Endometrium (tissue), 2 donors: ENCODE data around the gene PAOX.

Experiments
- FAIRE-seq: peaks from 2 replicates; lab custom pipeline; 2012; peaks lifted over from hg19 to GRCh38; lab: Jason Lieb, UNC
- donor health status: control.
- donor health status: control.

PAOX gene

DNA sequence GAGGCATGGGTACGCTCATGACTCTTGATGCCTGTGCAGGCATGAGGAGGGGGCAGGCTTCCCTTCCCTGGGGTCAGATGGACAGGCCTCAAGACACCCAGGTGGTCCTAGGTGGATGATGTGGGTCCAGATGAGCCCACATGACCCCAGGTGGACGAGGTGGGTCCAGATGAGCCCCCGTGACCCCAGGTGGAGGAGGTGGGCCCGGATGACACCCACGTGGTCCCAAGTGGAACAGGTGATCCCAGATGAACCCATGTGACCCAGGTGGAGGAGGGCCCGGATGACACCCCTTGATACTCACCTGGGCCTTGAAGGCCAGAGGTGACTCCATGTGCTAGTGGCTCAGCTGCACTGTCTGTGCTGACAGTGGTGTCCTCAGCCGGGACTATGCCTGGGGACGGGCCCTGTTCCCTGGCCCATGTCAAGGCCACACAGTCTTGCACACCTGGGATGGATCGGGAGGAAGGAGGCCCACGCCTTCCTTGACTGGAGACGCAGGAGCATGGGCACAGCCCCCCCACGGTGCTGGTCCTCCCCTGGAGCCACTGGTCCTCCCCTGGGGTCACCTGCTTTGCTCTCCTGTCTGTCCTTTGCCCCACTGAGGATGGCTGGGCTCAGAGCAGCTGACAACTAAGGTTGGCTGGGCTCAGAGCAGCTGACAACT is 28.6 kb upstream of the PAOX start:
- no peak for FAIRE-seq

DNA sequence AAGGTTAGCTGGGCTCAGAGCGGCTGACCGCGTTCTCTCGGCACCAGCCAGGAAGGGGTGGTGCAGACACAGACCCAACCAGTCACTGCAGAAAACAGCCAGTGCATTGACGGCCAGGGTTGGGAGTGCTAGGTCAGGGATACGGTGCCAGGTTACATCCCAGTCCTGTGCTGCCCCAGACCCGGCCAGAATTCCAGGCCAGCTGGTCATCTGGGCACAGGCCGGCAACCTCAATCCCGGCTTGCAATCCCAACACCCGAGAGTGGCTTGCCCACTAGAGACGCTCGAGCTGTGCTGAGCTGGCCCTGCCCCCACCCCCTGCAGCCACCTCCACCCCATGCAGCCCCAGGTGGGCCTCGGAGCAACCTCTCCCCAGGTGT is 28.1 kb upstream of the PAOX start:
- no peak for FAIRE-seq

DNA sequence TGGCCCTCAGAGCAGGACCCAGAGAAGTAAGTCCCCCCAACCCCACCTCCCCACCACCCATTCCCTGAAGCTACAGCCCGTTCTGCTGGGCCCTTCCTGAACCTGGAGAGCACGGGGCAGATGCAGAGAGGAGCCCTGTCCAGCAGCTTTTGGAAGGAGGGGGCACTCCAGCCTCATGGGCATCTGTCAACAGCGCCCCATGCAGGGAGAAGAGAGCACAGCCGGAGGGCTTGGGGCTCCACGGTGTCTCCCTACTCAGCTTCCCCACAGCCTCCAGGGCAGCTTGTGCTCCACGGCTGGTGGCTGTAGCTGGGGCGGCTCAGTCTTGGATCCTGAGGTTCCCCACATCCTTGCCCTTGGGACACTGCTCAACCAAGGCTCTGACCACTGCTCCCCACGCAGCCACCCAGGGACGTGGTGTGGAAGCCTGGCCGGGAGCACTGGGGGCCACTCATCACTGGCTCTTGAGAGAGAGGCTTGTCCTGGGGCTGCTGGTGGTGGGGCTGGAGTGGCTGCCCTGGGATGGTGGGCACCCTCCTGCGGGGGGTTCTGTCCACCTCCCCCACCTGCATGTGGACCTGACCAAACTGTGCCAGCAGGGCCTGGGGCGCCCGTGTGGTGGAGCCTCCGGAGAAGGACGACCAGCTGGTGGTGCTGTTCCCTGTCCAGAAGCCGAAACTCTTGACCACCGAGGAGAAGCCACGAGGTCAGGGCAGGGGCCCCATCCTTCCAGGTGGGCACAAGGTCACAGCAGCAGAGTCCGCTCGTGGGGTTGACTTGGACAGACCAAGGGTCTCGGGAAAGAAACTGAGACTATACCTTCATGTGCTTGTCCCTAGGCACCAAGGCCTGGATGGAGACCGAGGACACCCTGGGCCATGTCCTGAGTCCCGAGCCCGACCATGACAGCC is 27.4 kb upstream of the PAOX start:
- no peak for FAIRE-seq

- no peak for FAIRE-seq
Measured at GRCh38 chr10:133353202-133353959, 25.7 kb upstream of the PAOX start.

- no peak for FAIRE-seq
Measured at GRCh38 chr10:133353988-133354605, 25.0 kb upstream of the PAOX start.

GRCh38 chr10:133354672-133355240 is 24.3 kb upstream of the PAOX start:
- no peak for FAIRE-seq

DNA sequence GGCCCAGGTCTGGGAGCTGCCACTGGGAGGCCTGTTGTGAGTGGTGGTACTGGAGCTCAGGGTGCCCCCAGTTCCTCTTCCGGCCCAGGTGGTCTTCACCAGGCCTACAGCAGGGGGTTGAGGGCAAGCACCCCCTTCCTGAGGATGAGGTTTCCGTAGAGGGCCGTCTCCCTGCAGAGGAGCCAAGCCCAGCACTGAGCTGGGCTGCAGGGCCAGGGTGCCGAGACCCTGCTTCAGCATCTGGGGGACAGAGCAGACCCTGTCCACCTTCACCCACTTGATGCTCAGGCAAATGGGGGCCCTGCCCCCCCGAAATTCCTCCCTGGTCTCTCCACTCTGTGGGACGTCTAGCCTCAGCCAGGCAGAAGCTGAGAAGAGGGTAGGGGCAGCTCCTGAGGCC is 23.8 kb upstream of the PAOX start:
- FAIRE-seq: no peak

DNA sequence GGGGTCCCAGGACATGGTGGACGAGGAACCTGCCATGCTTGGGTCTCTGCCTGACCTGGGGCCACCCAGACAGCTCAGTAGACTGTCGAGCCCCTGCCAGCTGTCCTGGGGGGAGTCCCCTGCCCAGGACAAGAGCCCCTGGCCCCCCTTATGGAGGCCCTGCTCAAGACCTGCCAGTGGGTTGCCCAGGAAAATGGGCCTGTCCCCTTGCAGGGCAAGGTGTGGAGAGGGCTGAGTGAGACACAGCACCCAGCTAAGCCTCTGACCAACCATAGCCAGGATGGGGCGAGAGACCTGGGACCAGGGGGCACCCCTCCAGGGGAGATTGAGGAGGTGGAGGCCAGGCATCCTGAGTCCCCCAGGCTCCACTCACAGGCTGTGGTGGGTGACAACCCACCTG is 23.1 kb upstream of the PAOX start:
- FAIRE-seq: no peak

DNA sequence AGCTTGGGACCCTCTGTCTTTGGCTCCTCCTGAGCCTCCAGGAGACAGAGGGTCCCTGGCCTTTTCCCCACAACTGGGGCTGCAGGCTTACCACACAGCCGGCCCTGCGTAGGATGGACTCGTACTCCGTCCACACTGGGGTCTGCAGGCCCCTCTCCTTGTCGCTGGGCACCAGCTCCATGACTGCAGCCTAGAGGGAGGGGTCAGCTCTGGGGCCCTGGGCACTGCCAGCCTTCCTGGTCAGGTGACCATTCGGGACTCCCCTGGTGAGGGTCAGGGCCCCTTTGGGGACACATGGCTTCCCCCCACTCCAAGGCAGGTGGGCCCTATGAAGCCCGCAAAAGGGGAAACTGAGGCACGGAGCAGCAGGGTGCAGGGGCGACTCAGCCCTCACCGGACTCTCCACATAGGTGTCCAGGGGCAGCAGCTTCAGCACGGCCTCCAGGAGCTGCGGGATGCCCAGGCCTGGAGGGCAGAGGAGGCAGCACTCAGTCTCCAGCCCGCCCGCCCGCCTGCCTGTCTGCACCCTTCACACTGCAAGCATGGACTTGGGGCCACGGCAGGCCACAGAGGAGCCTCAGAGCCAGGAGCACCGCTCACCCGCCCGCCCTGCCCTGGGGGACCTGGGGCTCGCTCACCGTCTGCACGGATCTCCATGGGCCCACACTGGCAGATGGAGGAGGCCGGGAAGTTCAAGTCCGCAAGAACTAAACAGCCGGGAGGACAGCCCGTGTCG is 22.3 kb upstream of the PAOX start:
- no peak for FAIRE-seq

DNA sequence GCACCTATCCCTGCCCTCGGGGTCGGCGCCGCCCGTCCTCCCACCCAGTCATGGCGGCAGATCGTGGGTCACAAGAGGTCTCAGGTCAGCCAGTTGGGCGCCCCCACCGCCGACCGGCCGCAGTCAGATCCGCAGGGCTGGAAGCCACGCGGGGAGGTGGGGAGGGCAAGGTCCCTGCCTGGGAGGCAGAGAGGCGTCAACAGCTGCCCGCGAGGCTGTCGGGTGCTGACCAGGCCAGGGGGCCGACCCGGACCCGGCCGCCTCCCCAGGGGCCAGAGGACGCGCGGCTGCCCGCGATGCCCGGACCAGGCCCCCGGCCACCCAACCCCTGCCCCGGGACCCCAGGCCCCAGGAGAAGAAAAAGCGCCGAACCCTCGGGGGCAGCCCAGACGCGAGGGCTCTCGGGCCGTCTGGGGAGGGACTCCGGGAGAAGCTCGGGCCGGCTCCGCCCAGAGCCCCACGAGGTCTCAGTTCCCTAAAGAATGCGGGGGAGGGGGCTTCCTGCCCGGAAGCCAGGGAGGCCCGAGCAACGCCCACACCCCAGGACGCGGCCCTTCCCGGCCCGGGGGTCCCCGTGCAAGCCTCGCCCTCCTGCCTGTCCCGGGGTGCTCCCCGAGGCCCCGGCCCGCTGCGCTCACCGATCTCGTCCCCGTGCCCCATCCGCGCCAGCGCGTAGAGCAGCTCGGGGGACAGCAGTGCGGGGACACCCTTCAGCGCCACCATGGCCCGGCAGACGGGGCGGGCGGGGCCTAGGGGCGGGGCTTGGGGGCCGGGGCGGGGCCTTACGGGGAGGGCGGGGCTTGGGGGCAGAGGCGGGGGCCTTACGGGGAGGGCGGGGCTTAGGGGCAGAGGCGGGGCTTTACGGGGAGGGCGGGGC is 21.5 kb upstream of the PAOX start, which contains the start of gene FUOM:
TSS of gene FUOM (minus strand) at position 735 of the 877 bp plus-strand sequence. CDS start at position 723, 12 bp downstream.
- FAIRE-seq: no peak

DNA sequence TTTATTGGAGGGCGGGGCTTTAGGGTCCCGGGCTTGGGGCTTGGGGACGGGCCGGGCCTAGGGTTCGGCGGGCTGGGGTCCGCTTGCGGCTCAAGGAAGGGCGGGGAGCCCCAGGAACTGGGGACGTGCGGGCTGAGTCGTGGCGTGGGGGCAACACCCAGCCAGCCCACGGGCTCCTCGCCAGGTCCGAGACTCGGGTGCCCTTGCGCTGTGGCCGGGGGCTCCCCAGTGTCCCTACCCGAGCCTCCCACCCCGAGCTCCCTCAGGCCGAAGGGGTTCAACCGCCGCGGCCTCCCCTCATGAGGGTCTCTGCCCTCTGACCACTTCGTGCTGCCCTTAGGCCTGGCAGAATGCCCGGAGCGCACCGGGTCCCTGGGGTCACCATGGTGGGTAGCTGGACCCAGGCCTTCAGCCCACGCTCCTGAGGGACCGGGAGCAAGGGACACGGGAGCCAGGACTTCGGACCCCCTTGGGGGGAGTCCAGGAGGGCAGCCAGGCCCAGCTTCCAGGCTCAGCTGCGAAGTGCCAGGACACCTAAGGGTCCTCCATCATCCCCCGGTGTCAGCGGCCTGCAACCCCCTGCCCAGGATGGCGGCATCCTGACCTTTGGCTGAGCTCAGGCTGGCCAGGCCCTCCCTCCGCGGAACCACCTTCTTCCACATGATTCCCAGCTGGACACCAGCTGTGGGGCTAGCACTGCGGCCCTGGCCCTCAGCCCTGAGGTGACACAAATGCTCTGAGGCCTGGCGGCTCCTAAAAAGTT is 20.7 kb upstream of the PAOX start:
- FAIRE-seq: no peak

- FAIRE-seq: no peak
Measured at GRCh38 chr10:133358925-133359310, 20.1 kb upstream of the PAOX start.

DNA sequence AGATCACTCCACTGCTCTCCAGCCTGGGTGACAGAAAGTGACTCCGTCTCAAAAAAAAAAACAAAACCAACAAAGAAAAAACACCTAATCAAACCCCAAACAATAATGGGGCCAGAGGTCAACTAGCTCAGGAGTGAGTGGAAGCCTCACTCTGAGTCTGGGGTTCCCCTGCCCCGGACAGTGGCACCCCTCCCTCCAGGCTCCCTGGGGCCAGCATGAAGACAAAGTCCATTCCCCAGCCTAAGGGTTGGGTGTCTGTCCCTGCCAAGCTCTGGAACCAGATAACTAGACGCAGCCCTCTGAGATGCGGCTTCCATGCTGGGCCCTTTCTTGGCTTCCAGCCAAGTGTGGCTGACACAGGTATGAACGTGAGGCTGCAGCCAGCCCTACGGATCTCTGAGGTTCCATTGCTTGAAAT is 19.5 kb upstream of the PAOX start:
- FAIRE-seq: no peak

- no peak for FAIRE-seq
Measured at GRCh38 chr10:133359972-133360610, 19.0 kb upstream of the PAOX start.

DNA sequence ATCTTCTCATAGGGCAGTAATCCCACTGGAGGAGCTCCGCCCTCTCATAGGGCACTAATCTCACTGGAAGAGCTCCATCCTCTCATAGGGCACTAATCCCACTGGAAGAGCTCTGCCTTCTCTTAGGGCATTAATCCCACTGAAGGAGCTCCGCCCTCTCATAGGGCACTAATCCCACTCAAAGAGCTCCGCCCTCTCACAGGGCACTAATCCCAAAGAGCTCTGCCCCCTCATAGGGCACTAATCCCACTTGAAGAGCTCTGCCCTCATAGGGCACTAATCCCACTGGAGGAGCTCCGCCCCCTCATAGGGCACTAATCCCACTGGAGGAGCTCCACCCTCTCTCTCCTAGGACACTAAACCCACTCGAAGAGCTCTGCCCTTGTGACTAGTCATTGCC is 17.8 kb upstream of the PAOX start:
- FAIRE-seq: no peak

DNA sequence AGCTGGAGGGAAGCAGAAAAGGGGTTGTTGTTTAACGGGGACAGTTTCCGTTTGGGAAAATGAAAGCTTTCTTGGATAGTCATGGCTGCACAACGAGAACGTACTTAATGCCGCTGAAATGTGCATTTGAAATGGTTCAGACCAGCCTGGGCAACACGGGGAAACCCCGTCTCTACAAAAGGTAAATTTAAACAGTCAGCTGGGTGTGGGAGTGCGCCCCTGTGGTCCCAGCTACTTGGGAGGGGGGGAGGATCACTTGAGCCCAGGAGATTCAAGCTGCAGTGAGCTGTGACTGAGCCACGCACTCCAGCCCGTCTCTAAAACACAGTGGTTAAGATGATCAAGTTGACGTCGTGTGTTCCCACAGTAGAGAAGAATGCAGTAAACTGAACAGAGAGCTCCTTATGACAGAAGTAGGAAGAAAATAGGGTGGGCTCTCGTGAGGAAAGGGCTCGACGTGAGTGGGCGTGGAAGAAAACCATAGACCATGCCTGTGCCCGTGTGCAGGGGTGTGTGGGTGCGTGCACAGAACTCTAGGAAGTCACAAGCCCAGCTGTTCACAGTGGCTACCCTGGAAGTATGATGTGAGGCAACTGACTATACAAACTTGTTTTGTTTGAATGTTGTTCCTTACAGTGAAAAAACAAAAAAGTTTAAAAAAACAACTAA is 17.2 kb upstream of the PAOX start:
- no peak for FAIRE-seq

GRCh38 chr10:133362846-133363245 is 16.2 kb upstream of the PAOX start:
- FAIRE-seq: no peak

GRCh38 chr10:133364645-133365431 is 14.2 kb upstream of the PAOX start:
- no peak for FAIRE-seq
